Measurements from ENCODE around the gene LASP1NB.

Gene LASP1NB

GRCh38 chr17:38898291-38898679 is 27.1 kb upstream of the LASP1NB start:
- H3K9ac ChIP-seq (ENCODE audit: low read length): no peak overlapping the region
- H3K4me1 ChIP-seq (ENCODE audit: control insufficient read depth, low read depth, low read length): peaks cover 4% of the 10 kb centered on the region
- no peaks in the 10 kb centered on the region for H3K9me3 ChIP-seq (ENCODE audit: control insufficient read depth, low read depth, low read length)
- no peak overlapping the region for H3K27ac ChIP-seq (ENCODE audit: low read length)
- no peak overlapping the region for H3K4me3 ChIP-seq (ENCODE audit: low read length)
- H3K36me3 ChIP-seq (ENCODE audit: control insufficient read depth, low read depth, low read length): peaks cover 17% of the 10 kb centered on the region
- H3K27me3 ChIP-seq (ENCODE audit: control insufficient read depth, insufficient read depth, low read length): no peaks in the 10 kb centered on the region

- Histone ChIP-seq H3K27me3 (ENCODE audit: control insufficient read depth, insufficient read depth, low read length) (no peaks in the 10 kb centered on the region), H3K27ac (ENCODE audit: low read length) (no peak overlapping the region), H3K9me3 (ENCODE audit: control insufficient read depth, low read depth, low read length) (no peaks in the 10 kb centered on the region), H3K9ac (ENCODE audit: low read length) (no peak overlapping the region), H3K36me3 (ENCODE audit: control insufficient read depth, low read depth, low read length) (peaks cover 23% of the 10 kb centered on the region), H3K4me1 (ENCODE audit: control insufficient read depth, low read depth, low read length) (peaks cover 4% of the 10 kb centered on the region), H3K4me3 (ENCODE audit: low read length) (no peak overlapping the region)
Measured at GRCh38 chr17:38898812-38899348, 26.5 kb upstream of the LASP1NB start.

GRCh38 chr17:38899421-38899820 is 26.0 kb upstream of the LASP1NB start:
- H3K36me3 ChIP-seq (ENCODE audit: control insufficient read depth, low read depth, low read length): peaks cover 19% of the 10 kb centered on the region
- H3K27me3 ChIP-seq (ENCODE audit: control insufficient read depth, insufficient read depth, low read length): no peaks in the 10 kb centered on the region
- no peak overlapping the region for H3K9ac ChIP-seq (ENCODE audit: low read length)
- no peaks in the 10 kb centered on the region for H3K9me3 ChIP-seq (ENCODE audit: control insufficient read depth, low read depth, low read length)
- no peak overlapping the region for H3K4me3 ChIP-seq (ENCODE audit: low read length)
- H3K27ac ChIP-seq (ENCODE audit: low read length): no peak overlapping the region
- H3K4me1 ChIP-seq (ENCODE audit: control insufficient read depth, low read depth, low read length): peaks cover 4% of the 10 kb centered on the region

DNA sequence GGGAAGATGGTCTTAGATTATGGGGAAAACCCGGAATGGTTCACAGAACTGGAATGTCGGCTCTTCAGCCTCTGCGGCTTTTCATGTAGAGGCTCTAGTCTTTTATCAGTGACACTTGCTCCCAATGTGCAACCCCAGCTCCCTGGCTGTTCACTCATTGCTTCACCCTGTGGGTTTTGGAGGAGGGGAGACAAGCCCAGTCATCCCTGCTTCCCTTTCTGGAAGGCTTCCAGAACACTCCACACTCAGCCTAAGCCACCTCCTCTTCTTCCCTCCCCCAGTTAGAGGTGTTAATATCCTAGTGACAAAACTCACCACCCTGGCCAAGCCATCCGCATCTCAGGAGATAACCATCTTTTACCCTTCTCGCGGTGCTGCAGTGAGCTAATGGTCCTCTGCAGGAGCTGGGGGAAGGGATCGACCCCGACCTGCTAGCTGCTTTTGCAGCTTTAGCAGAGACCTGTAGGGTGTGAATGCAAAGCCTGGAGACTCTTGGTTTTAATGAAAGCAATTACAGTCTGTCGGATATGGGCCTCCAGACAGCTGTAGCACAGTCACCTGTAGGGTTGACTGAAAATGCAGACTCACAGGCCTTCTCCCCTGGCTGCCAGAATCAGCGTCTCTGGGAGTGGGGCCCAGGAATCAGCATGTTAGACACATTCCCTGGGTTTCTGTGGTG is 24.3 kb upstream of the LASP1NB start:
- no peak overlapping the region for H3K4me3 ChIP-seq (ENCODE audit: low read length)
- no peak overlapping the region for H3K27ac ChIP-seq (ENCODE audit: low read length)
- peaks cover 21% of the 10 kb centered on the region for H3K36me3 ChIP-seq (ENCODE audit: control insufficient read depth, low read depth, low read length)
- H3K4me1 ChIP-seq (ENCODE audit: control insufficient read depth, low read depth, low read length): peaks cover 4% of the 10 kb centered on the region
- H3K9me3 ChIP-seq (ENCODE audit: control insufficient read depth, low read depth, low read length): no peaks in the 10 kb centered on the region
- no peaks in the 10 kb centered on the region for H3K27me3 ChIP-seq (ENCODE audit: control insufficient read depth, insufficient read depth, low read length)
- H3K9ac ChIP-seq (ENCODE audit: low read length): no peak overlapping the region

GRCh38 chr17:38903404-38903803 is 22.0 kb upstream of the LASP1NB start:
- no peak overlapping the region for H3K9ac ChIP-seq (ENCODE audit: low read length)
- no peaks in the 10 kb centered on the region for H3K27me3 ChIP-seq (ENCODE audit: control insufficient read depth, insufficient read depth, low read length)
- H3K4me1 ChIP-seq (ENCODE audit: control insufficient read depth, low read depth, low read length): peaks cover 4% of the 10 kb centered on the region
- no peaks in the 10 kb centered on the region for H3K9me3 ChIP-seq (ENCODE audit: control insufficient read depth, low read depth, low read length)
- no peak overlapping the region for H3K27ac ChIP-seq (ENCODE audit: low read length)
- no peak overlapping the region for H3K4me3 ChIP-seq (ENCODE audit: low read length)
- peaks cover 21% of the 10 kb centered on the region for H3K36me3 ChIP-seq (ENCODE audit: control insufficient read depth, low read depth, low read length)

DNA sequence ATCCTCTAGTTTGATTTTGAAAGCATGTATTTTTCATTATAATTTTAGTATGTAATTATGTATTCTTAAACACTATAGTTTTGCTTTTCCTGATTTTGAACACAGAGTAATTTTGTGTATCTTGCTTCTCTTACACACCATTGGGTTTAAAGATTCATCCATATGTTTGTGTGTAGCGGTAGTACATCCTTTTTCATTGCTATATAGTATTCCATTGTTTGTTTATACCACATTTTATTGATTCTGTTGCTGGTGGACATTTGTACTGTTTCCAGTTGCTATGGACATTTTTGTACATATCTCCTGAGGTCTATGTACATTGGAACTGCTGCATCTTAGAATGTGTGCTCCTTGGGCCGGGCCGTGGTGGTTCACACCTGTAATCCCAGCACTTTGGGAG is 20.5 kb upstream of the LASP1NB start:
- Histone ChIP-seq H3K27ac (ENCODE audit: low read length) (no peak overlapping the region), H3K9ac (ENCODE audit: low read length) (no peak overlapping the region), H3K4me1 (ENCODE audit: control insufficient read depth, low read depth, low read length) (peaks cover 9% of the 10 kb centered on the region), H3K9me3 (ENCODE audit: control insufficient read depth, low read depth, low read length) (no peaks in the 10 kb centered on the region), H3K27me3 (ENCODE audit: control insufficient read depth, insufficient read depth, low read length) (no peaks in the 10 kb centered on the region), H3K36me3 (ENCODE audit: control insufficient read depth, low read depth, low read length) (peaks cover 12% of the 10 kb centered on the region), H3K4me3 (ENCODE audit: low read length) (no peak overlapping the region)

- H3K27ac ChIP-seq (ENCODE audit: low read length): no peak overlapping the region
Measured at GRCh38 chr17:38905375-38905774, 20.0 kb upstream of the LASP1NB start.

DNA sequence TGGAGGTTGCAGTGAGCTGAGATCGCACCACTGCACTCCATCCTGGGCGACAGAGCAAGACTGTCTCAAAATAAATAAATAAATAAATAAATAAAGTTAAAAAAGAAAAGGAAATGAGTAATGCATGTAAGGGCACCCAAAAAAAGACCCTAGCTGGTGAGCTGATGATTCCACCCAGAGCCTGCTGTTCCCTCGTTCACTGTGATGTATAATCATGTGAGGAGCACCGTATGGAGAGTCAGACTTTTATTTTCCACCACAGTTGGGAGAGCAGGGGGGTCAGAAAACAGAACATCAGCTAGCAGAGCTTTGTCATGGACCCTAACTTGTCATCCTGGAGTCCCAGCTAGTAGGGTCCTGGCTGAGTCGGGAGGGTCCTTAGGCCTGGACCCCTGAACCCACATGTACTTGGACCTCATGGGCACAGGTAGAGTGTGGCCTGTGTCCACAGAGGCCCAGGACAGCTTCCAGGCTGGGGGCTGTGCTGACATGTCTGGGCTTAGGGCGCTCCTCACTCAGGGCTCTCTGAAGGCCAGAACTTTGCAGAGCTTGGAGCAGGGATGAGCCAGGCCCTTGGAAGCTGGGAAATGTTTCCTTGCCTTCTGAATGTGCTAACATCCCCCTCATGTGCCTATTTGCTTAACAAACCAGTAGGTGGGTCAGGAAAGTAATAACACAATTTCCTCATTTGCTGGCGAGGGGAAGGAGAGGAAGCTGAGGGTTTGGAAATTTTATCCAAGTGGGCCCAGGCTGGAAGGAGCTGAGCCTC is 18.8 kb upstream of the LASP1NB start:
- peaks cover 5% of the 10 kb centered on the region for H3K4me1 ChIP-seq (ENCODE audit: control insufficient read depth, low read depth, low read length)
- no peak overlapping the region for H3K9ac ChIP-seq (ENCODE audit: low read length)
- no peaks in the 10 kb centered on the region for H3K9me3 ChIP-seq (ENCODE audit: control insufficient read depth, low read depth, low read length)
- no peak overlapping the region for H3K27ac ChIP-seq (ENCODE audit: low read length)
- no peaks in the 10 kb centered on the region for H3K27me3 ChIP-seq (ENCODE audit: control insufficient read depth, insufficient read depth, low read length)
- no peak overlapping the region for H3K4me3 ChIP-seq (ENCODE audit: low read length)
- H3K36me3 ChIP-seq (ENCODE audit: control insufficient read depth, low read depth, low read length): peaks cover 10% of the 10 kb centered on the region

More at GRCh38 chr17:38905375-38905774, 20.0 kb upstream of the LASP1NB start:
- peaks cover 9% of the 10 kb centered on the region for H3K4me1 ChIP-seq (ENCODE audit: control insufficient read depth, low read depth, low read length)
- H3K4me3 ChIP-seq (ENCODE audit: low read length): no peak overlapping the region
- H3K36me3 ChIP-seq (ENCODE audit: control insufficient read depth, low read depth, low read length): peaks cover 12% of the 10 kb centered on the region
- H3K9me3 ChIP-seq (ENCODE audit: control insufficient read depth, low read depth, low read length): no peaks in the 10 kb centered on the region
- H3K9ac ChIP-seq (ENCODE audit: low read length): no peak overlapping the region
- H3K27me3 ChIP-seq (ENCODE audit: control insufficient read depth, insufficient read depth, low read length): no peaks in the 10 kb centered on the region

- no peaks in the 10 kb centered on the region for H3K27me3 ChIP-seq (ENCODE audit: control insufficient read depth, insufficient read depth, low read length)
- no peaks in the 10 kb centered on the region for H3K9me3 ChIP-seq (ENCODE audit: control insufficient read depth, low read depth, low read length)
- H3K27ac ChIP-seq (ENCODE audit: low read length): no peak overlapping the region
- H3K36me3 ChIP-seq (ENCODE audit: control insufficient read depth, low read depth, low read length): peaks cover 10% of the 10 kb centered on the region
- H3K4me3 ChIP-seq (ENCODE audit: low read length): no peak overlapping the region
- peaks cover 5% of the 10 kb centered on the region for H3K4me1 ChIP-seq (ENCODE audit: control insufficient read depth, low read depth, low read length)
- peak overlapping the region; percentile 20 for H3K9ac ChIP-seq (ENCODE audit: low read length)
Measured at GRCh38 chr17:38907930-38908675, 17.3 kb upstream of the LASP1NB start.

DNA sequence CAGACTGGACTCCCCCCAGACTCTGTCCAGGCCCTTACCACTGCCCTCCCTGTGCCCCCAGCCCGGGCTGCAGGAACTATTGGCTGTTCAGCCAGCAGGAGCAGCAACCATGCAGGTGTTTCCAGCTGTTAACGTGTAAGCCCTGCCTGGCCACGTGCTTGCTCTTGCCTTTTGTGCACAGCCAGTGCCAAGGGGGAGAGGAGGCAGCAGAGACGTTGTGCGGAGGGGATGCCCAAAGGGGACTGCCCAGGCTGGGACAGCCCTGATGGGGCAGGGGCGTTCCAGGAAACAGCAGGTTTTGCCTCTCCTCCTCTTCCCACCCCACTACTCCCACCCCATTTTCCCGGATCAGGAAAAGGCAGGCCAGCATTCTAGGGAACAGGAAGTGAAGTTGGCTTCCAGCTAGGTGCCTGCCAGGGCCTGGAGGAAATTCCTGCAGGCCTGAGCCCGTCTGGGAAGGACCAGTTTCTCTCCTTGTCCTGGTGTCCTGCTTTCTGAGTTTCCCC is 16.7 kb upstream of the LASP1NB start:
- Histone ChIP-seq H3K4me1 (ENCODE audit: control insufficient read depth, low read depth, low read length) (peaks cover 5% of the 10 kb centered on the region), H3K27ac (ENCODE audit: low read length) (no peak overlapping the region), H3K4me3 (ENCODE audit: low read length) (no peak overlapping the region), H3K27me3 (ENCODE audit: control insufficient read depth, insufficient read depth, low read length) (no peaks in the 10 kb centered on the region), H3K9me3 (ENCODE audit: control insufficient read depth, low read depth, low read length) (no peaks in the 10 kb centered on the region), H3K9ac (ENCODE audit: low read length) (peak overlapping the region; percentile 20), H3K36me3 (ENCODE audit: control insufficient read depth, low read depth, low read length) (peaks cover 6% of the 10 kb centered on the region)

DNA sequence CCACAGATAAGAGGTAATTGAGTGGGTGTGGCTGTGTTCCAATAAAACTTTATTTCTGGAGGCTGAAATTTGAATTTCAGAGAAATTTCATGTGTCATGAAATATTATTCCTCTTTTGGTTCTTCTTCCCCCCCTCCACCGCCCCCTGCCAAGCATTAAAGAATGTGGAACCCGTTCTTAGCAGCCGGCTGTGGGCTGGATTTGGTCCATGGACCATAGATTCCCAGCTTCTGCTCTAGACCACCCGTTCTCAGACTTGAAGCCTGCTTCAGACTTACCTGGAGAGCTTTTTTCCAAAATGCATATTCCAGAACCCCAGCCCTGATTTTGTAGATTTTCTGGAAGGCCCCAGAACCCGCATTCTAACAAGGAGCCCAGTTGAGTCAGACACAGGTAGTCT is 15.1 kb upstream of the LASP1NB start:
- H3K9ac ChIP-seq (ENCODE audit: low read length): no peak overlapping the region
- peaks cover 5% of the 10 kb centered on the region for H3K4me1 ChIP-seq (ENCODE audit: control insufficient read depth, low read depth, low read length)
- H3K4me3 ChIP-seq (ENCODE audit: low read length): no peak overlapping the region
- no peaks in the 10 kb centered on the region for H3K9me3 ChIP-seq (ENCODE audit: control insufficient read depth, low read depth, low read length)
- no peaks in the 10 kb centered on the region for H3K27me3 ChIP-seq (ENCODE audit: control insufficient read depth, insufficient read depth, low read length)
- H3K36me3 ChIP-seq (ENCODE audit: control insufficient read depth, low read depth, low read length): peaks cover 8% of the 10 kb centered on the region
- H3K27ac ChIP-seq (ENCODE audit: low read length): no peak overlapping the region
